ENCODE measurements around the gene ZXDC.

ZXDC gene

GRCh38 chr3:126447456-126448106 is 28.1 kb downstream of the ZXDC start:
- H3K9me2 ChIP-seq (replicated peaks; ENCODE audit: low read depth, low read length), result no peaks in the 10 kb centered on the region
- peaks cover 3% of the 10 kb centered on the region; the same call in 1 of the 2 replicates for H3K79me2 ChIP-seq (ENCODE audit: insufficient read depth, low read length)
- no peak overlapping the region for H3K4me3 ChIP-seq (ENCODE audit: low read length, poor library complexity, severe bottlenecking)
- no peaks in the 10 kb centered on the region for H3K4me1 ChIP-seq (ENCODE audit: insufficient read depth, low read length, poor library complexity, severe bottlenecking)
- no peak overlapping the region for H3K9ac ChIP-seq (ENCODE audit: low read depth, low read length, poor library complexity, severe bottlenecking)
- peaks cover 49% of the 10 kb centered on the region for H3K36me3 ChIP-seq (ENCODE audit: insufficient read depth, low read length)
- H4K20me1 ChIP-seq (ENCODE audit: insufficient read depth, low read length, poor library complexity, severe bottlenecking), result no peaks in the 10 kb centered on the region
- no peak overlapping the region for H3K4me2 ChIP-seq (ENCODE audit: low read depth, low read length, poor library complexity, severe bottlenecking)
- H3K27me3 ChIP-seq (ENCODE audit: insufficient read depth, low read length, poor library complexity, severe bottlenecking), result no peaks in the 10 kb centered on the region
- H2AFZ ChIP-seq (ENCODE audit: low read length), result no peak overlapping the region
- TF ChIP-seq, protein P1, sequence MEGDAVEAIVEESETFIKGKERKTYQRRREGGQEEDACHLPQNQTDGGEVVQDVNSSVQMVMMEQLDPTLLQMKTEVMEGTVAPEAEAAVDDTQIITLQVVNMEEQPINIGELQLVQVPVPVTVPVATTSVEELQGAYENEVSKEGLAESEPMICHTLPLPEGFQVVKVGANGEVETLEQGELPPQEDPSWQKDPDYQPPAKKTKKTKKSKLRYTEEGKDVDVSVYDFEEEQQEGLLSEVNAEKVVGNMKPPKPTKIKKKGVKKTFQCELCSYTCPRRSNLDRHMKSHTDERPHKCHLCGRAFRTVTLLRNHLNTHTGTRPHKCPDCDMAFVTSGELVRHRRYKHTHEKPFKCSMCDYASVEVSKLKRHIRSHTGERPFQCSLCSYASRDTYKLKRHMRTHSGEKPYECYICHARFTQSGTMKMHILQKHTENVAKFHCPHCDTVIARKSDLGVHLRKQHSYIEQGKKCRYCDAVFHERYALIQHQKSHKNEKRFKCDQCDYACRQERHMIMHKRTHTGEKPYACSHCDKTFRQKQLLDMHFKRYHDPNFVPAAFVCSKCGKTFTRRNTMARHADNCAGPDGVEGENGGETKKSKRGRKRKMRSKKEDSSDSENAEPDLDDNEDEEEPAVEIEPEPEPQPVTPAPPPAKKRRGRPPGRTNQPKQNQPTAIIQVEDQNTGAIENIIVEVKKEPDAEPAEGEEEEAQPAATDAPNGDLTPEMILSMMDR (conservative IDR thresholded peaks at IDR 0.05; ENCODE audit: low read length), result no peak
- no peak for TF ChIP-seq EZH2phosphoT487 (IDR thresholded peaks at IDR 0.05; ENCODE audit: borderline replicate concordance)
- no peaks in the 10 kb centered on the region for H3F3A ChIP-seq (ENCODE audit: low read depth)
- H3K9me3 ChIP-seq (ENCODE audit: insufficient read depth, low read depth, low read length), result no peaks in the 10 kb centered on the region

DNA sequence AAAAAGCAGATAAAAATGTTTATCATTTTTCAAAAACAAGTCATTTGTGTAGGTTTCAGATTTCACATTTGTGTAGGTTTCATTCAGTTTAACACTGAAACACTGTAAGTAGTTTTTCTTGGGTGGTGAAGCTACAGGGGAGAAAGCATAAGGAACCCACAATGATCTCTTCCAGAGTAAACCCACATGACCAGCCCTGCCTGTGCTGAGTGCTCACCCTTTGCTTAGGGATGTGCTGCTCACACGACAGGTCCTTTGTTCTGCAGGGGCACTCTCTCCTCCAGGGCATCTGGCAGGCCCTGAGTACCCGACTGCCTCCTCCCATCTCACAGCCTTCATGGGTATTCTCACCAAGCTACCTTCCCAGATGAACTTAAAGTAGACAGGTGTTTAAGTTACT is 28.9 kb downstream of the ZXDC start:
- no peaks in the 10 kb centered on the region for H3K27me3 ChIP-seq (ENCODE audit: insufficient read depth, low read length, poor library complexity, severe bottlenecking)
- no peaks in the 10 kb centered on the region for H3K9me3 ChIP-seq (ENCODE audit: insufficient read depth, low read depth, low read length)
- no peak overlapping the region for H3K4me3 ChIP-seq (ENCODE audit: low read length, poor library complexity, severe bottlenecking)
- no peaks in the 10 kb centered on the region for H3K4me1 ChIP-seq (ENCODE audit: insufficient read depth, low read length, poor library complexity, severe bottlenecking)
- H3K9ac ChIP-seq (ENCODE audit: low read depth, low read length, poor library complexity, severe bottlenecking), result no peak overlapping the region
- no peak overlapping the region for H2AFZ ChIP-seq (ENCODE audit: low read length)
- peaks cover 47% of the 10 kb centered on the region for H3K36me3 ChIP-seq (ENCODE audit: insufficient read depth, low read length)
- no peak overlapping the region for H3K4me2 ChIP-seq (ENCODE audit: low read depth, low read length, poor library complexity, severe bottlenecking)
- H3K79me2 ChIP-seq (ENCODE audit: insufficient read depth, low read length), result peaks cover 3% of the 10 kb centered on the region; the same call in 1 of the 2 replicates
- H3K9me2 ChIP-seq (replicated peaks; ENCODE audit: low read depth, low read length), result no peaks in the 10 kb centered on the region
- no peaks in the 10 kb centered on the region for H3F3A ChIP-seq (ENCODE audit: low read depth)
- TF ChIP-seq, protein P1 (conservative IDR thresholded peaks at IDR 0.05; ENCODE audit: low read length), result no peak
- no peak for TF ChIP-seq EZH2phosphoT487 (IDR thresholded peaks at IDR 0.05; ENCODE audit: borderline replicate concordance)
- H4K20me1 ChIP-seq (ENCODE audit: insufficient read depth, low read length, poor library complexity, severe bottlenecking), result no peaks in the 10 kb centered on the region

DNA sequence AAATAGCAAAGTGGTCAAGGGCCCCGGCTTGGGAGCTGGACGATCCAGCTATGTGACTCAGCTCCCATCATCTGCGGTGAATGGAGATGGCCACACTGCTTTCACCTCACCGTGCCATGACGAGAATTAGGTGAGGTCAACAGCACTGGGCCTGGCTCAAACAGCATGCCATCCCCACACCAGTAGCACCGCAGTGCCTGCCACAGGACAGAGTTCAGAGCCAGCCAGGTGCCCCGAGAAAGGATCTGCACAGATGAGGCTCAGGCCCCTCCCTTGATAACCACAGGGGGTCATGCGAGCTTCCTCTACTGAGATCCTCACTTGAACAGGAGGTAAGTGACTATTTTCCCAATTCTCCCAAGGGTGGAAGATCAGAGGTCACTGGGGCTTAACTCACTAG is 29.4 kb downstream of the ZXDC start:
- Histone ChIP-seq H3K9ac (ENCODE audit: low read depth, low read length, poor library complexity, severe bottlenecking) (no peak overlapping the region), H3K4me1 (ENCODE audit: insufficient read depth, low read length, poor library complexity, severe bottlenecking) (no peaks in the 10 kb centered on the region), H3K9me3 (ENCODE audit: insufficient read depth, low read depth, low read length) (no peaks in the 10 kb centered on the region), H4K20me1 (ENCODE audit: insufficient read depth, low read length, poor library complexity, severe bottlenecking) (no peaks in the 10 kb centered on the region), H3K36me3 (ENCODE audit: insufficient read depth, low read length) (peaks cover 47% of the 10 kb centered on the region), H2AFZ (ENCODE audit: low read length) (no peak overlapping the region), H3K79me2 (ENCODE audit: insufficient read depth, low read length) (peaks cover 3% of the 10 kb centered on the region; the same call in 1 of the 2 replicates), H3F3A (ENCODE audit: low read depth) (no peaks in the 10 kb centered on the region), H3K27me3 (ENCODE audit: insufficient read depth, low read length, poor library complexity, severe bottlenecking) (no peaks in the 10 kb centered on the region), H3K9me2 (replicated peaks; ENCODE audit: low read depth, low read length) (no peaks in the 10 kb centered on the region), H3K4me2 (ENCODE audit: low read depth, low read length, poor library complexity, severe bottlenecking) (no peak overlapping the region), H3K4me3 (ENCODE audit: low read length, poor library complexity, severe bottlenecking) (no peak overlapping the region)
- no peak for TF ChIP-seq EZH2phosphoT487 (IDR thresholded peaks at IDR 0.05; ENCODE audit: borderline replicate concordance)
- TF ChIP-seq, protein P1 (conservative IDR thresholded peaks at IDR 0.05; ENCODE audit: low read length), result no peak

All from Loucy (cell line).